ENCODE results near the gene DOK7. TPM values are rescaled to one million over a fixed set of nuclear protein-coding genes. Genes with fewer than 3 reads are reported as not detected.

DOK7 gene
- total RNA-seq, 3 donors from 2014 or later (not counting 1 experiment from before 2014, with no cell fraction given) = 1.3 to 2.9 (median 1.6) TPM

GRCh38 chr4:3512279-3512678 lies 49.2 kb downstream of the DOK7 start:
- no peak overlapping the region for H3K27ac Mint-ChIP-seq
- no peaks in the 10 kb centered on the region for H3K36me3 Mint-ChIP-seq
- WGBS (ENCODE audit: insufficient coverage) = over 99% methylated on average over 13 of the region's 13 CpGs

DNA sequence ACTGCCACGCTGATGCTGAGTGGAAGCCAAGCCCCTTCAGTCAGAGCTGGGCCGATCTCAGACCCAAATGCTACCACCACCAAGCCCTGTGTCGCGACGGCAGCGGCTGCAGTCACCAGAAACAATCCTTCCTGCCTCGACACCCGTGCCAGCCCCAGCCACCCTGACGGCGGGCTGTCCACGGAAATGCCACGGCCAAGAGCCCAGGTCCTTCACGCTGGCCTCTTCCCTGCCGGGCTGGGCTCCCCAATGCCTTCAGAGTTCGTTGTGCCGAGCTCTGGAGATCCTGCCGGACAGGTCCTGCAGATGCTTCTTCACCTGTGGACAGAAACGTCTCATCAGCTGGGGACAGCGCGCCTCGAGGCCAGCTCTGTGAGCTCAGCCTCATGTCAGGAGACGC lies 49.6 kb downstream of the DOK7 start:
- DNase-seq (no peak), ATAC-seq (no peak)
- Histone ChIP-seq H3K4me3 (ENCODE audit: low read length) (no peak overlapping the region), H3K9me3 (ENCODE audit: control insufficient read depth, insufficient read depth, low read length) (no peaks in the 10 kb centered on the region), H3K27me3 (ENCODE audit: control insufficient read depth, insufficient read depth, low read length) (no peaks in the 10 kb centered on the region), H3K36me3 (ENCODE audit: control insufficient read depth, insufficient read depth, low read length) (peaks cover 86% of the 10 kb centered on the region), H3K4me1 (ENCODE audit: control insufficient read depth, insufficient read depth, low read length) (no peaks in the 10 kb centered on the region), H3K27ac (ENCODE audit: low read length) (no peak overlapping the region)
- Mint-ChIP-seq H3K36me3 (no peaks in the 10 kb centered on the region), H3K4me1 (no peaks in the 10 kb centered on the region), H3K27me3 (ENCODE audit: low read depth in 2 of 2) (no peaks in the 10 kb centered on the region), H3K9me3 (no peaks in the 10 kb centered on the region), H3K4me3 (no peak overlapping the region), H3K27ac (peak overlapping the region in 1 of 2 donors; percentile 48)
- no peak for TF ChIP-seq CTCF (IDR thresholded peaks at IDR 0.05)
- WGBS (ENCODE audit: insufficient coverage) = 94% methylated on average over 22 of the region's 22 CpGs
- intact Hi-C loops (cut with micrococcal nuclease) = no loop called here

More at GRCh38 chr4:3512279-3512678, 49.2 kb downstream of the DOK7 start:
- Histone ChIP-seq H3K4me3 (ENCODE audit: low read length) (no peak overlapping the region), H3K27me3 (ENCODE audit: control insufficient read depth, insufficient read depth, low read length) (no peaks in the 10 kb centered on the region), H3K36me3 (ENCODE audit: control insufficient read depth, insufficient read depth, low read length) (peaks cover 85% of the 10 kb centered on the region), H3K9me3 (ENCODE audit: control insufficient read depth, insufficient read depth, low read length) (no peaks in the 10 kb centered on the region), H3K4me1 (ENCODE audit: control insufficient read depth, insufficient read depth, low read length) (no peaks in the 10 kb centered on the region), H3K27ac (ENCODE audit: low read length) (no peak overlapping the region)
- no peak for DNase-seq
- no peak overlapping the region for H3K4me3 Mint-ChIP-seq
- ATAC-seq = no peak
- intact Hi-C loops (cut with micrococcal nuclease) = no loop called here
- no peaks in the 10 kb centered on the region for H3K4me1 Mint-ChIP-seq
- no peaks in the 10 kb centered on the region for H3K9me3 Mint-ChIP-seq
- no peak for TF ChIP-seq CTCF (IDR thresholded peaks at IDR 0.05)
- no peaks in the 10 kb centered on the region for H3K27me3 Mint-ChIP-seq (ENCODE audit: low read depth in 2 of 2)

DNA sequence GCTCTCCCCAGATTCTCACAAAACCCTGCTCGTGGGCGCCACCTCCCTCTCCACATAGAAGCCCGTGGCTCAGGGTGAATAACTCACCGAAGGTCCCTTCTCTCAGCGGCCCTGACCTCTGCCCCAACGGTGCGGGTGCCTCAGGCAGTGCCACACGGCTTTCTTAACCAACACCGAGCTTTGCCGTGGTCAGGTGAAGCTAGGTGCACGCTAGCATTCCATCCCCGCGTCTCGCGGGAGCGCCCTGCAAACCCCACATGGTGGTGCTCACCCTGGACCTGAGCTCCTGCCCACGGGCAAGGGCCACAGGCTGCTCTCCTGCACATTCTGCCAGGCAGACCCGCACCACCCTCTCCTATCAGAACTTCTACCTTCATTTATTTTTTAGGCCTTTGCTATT lies 50.7 kb downstream of the DOK7 start:
- no peak for TF ChIP-seq CTCF (IDR thresholded peaks at IDR 0.05)
- DNase-seq (no peak), ATAC-seq (peak in 1 of 3 donors; percentile 8)
- 96% methylated on average over 18 of the region's 18 CpGs for WGBS (ENCODE audit: insufficient coverage)
- Histone ChIP-seq H3K4me3 (ENCODE audit: low read length) (no peak overlapping the region), H3K9me3 (ENCODE audit: control insufficient read depth, insufficient read depth, low read length) (no peaks in the 10 kb centered on the region), H3K27me3 (ENCODE audit: control insufficient read depth, insufficient read depth, low read length) (no peaks in the 10 kb centered on the region), H3K27ac (ENCODE audit: low read length) (no peak overlapping the region), H3K36me3 (ENCODE audit: control insufficient read depth, insufficient read depth, low read length) (peaks cover 86% of the 10 kb centered on the region), H3K4me1 (ENCODE audit: control insufficient read depth, insufficient read depth, low read length) (no peaks in the 10 kb centered on the region)
- Mint-ChIP-seq H3K9me3 (no peaks in the 10 kb centered on the region), H3K36me3 (no peaks in the 10 kb centered on the region), H3K27ac (no peak overlapping the region), H3K4me3 (no peak overlapping the region), H3K27me3 (ENCODE audit: low read depth in 2 of 2) (no peaks in the 10 kb centered on the region), H3K4me1 (no peaks in the 10 kb centered on the region)
- intact Hi-C loops (cut with micrococcal nuclease) = no loop called here

DNA sequence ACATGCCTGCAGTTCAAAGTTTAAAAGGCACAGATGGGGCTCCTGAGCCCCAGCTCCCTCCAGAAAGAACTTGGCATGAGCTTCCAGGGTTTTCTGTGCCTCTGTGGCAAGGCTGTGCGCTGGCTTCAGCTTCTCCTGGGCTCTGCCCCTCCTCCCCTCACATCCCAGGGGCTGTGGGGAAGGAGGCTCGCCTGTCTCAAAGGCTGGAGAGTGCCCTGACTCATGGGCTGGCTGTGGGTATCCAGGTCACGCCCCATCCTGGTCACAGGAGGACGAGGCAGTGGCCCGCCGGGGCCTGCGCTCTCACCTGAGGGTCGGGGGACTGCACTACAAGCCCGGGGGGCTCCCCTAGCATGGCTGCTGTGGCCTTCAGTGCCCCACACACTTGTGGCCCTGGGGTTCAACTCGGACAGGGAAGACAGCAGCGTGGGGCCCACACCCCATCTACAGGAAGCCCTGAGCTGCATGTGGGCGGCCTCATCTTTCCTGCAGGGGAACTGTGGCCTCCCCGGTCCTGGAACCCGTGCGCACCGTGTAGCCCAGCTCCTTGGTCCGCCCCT lies 51.2 kb downstream of the DOK7 start:
- no peaks in the 10 kb centered on the region for H3K36me3 Mint-ChIP-seq
- intact Hi-C loops (cut with micrococcal nuclease) = no loop called here

More for the DNA sequence above, 51.2 kb downstream of the DOK7 start:
- Histone ChIP-seq H3K27ac (ENCODE audit: low read length) (no peak overlapping the region), H3K9me3 (ENCODE audit: control insufficient read depth, insufficient read depth, low read length) (no peaks in the 10 kb centered on the region), H3K4me3 (ENCODE audit: low read length) (no peak overlapping the region), H3K4me1 (ENCODE audit: control insufficient read depth, insufficient read depth, low read length) (no peaks in the 10 kb centered on the region), H3K27me3 (ENCODE audit: control insufficient read depth, insufficient read depth, low read length) (no peaks in the 10 kb centered on the region), H3K36me3 (ENCODE audit: control insufficient read depth, insufficient read depth, low read length) (peaks cover 89% of the 10 kb centered on the region)
- no peak for TF ChIP-seq CTCF (IDR thresholded peaks at IDR 0.05)
- no peak overlapping the region for H3K4me3 Mint-ChIP-seq
- H3K27me3 Mint-ChIP-seq (ENCODE audit: low read depth in 2 of 2) = no peaks in the 10 kb centered on the region
- DNase-seq (no peak), ATAC-seq (peak in 1 of 3 donors; percentile 13)
- 89% methylated on average over 17 of the region's 17 CpGs for WGBS (ENCODE audit: insufficient coverage)
- H3K9me3 Mint-ChIP-seq = no peaks in the 10 kb centered on the region
- no peak overlapping the region for H3K27ac Mint-ChIP-seq
- no peaks in the 10 kb centered on the region for H3K4me1 Mint-ChIP-seq

Measured in natural killer cell (primary cell).